Neural cell (in vitro differentiated cells): Measurements from ENCODE around the gene MCFD2. TPM values are rescaled to one million over a fixed set of nuclear protein-coding genes. Genes with fewer than 3 reads are reported as not detected.

ENCODE experiments used
- H2AFZ ChIP-seq: fragments of 200-600, 300-800 bp; sonication (generic), shearing (Covaris generic); 2 replicates; pipeline ENCODE4 v1.6.0; 2014; ENCODE audit warnings: low read depth, mild to moderate bottlenecking, antibody characterized with exemption, low read length, moderate library complexity
- H3F3A ChIP-seq: fragments of 200-600 bp; shearing (Covaris generic); 2 replicates; pipeline ENCODE4 v1.6.1; 2016; ENCODE audit warnings: mild to moderate bottlenecking, moderate library complexity, mixed read lengths, antibody characterized with exemption, low read length; ENCODE audit not compliant: insufficient read depth, poor library complexity, severe bottlenecking
- H3K27ac ChIP-seq: fragments of 200-600, 300-800 bp; sonication (generic), shearing (Covaris generic); 2 replicates; pipeline ENCODE4 v1.5.1; 2014; ENCODE audit warnings: mild to moderate bottlenecking, low read length, moderate library complexity
- H3K27me3 ChIP-seq: fragments of 300-800, 200-600 bp; sonication (generic), shearing (Covaris generic); 2 replicates; pipeline ENCODE4 v1.6.0; 2014; ENCODE audit warnings: mild to moderate bottlenecking, low read depth, low read length, moderate library complexity; ENCODE audit not compliant: insufficient read depth
- H3K36me3 ChIP-seq: fragments of 300-800, 200-600 bp; sonication (generic), shearing (Covaris generic); 2 replicates; pipeline ENCODE4 v1.5.1; 2014; ENCODE audit warnings: mild to moderate bottlenecking, antibody characterized with exemption, low read length, moderate library complexity; ENCODE audit not compliant: insufficient read depth
- H3K4me2 ChIP-seq: fragments of 300-800, 200-600 bp; sonication (generic), shearing (Covaris generic); 2 replicates; pipeline ENCODE4 v1.6.0; 2014; ENCODE audit warnings: mild to moderate bottlenecking, low read length
- H3K4me3 ChIP-seq: fragments of 300-800, 200-600 bp; sonication (generic), shearing (Covaris generic); 2 replicates; pipeline ENCODE4 v1.5.1; 2014; ENCODE audit warnings: mild to moderate bottlenecking, low read length, moderate library complexity
- H3K79me2 ChIP-seq: fragments of 200-600 bp; shearing (Covaris generic); replicated peaks from 2 replicates; pipeline ENCODE4 v1.6.0; 2014; ENCODE audit warnings: mild to moderate bottlenecking, low read length, moderate library complexity; ENCODE audit not compliant: insufficient read depth
- H3K9ac ChIP-seq: fragments of 300-800, 200-600 bp; sonication (generic), shearing (Covaris generic); 2 replicates; pipeline ENCODE4 v1.6.1; 2016; ENCODE audit warnings: mild to moderate bottlenecking, low read length, mixed read lengths
- H3K9me2 ChIP-seq: fragments of 200-600 bp; shearing (Covaris generic); 2 replicates; pipeline ENCODE4 v1.6.1; 2016; ENCODE audit warnings: mild to moderate bottlenecking, low read length, mixed read lengths; ENCODE audit not compliant: insufficient read depth
- H3K9me3 ChIP-seq: fragments of 200-600, 300-800 bp; sonication (generic), shearing (Covaris generic); 2 replicates; pipeline ENCODE4 v1.6.1; 2016; ENCODE audit warnings: mild to moderate bottlenecking, mixed run types, low read length, moderate library complexity, mixed read lengths
- H4K20me1 ChIP-seq: fragments of 200-600 bp; shearing (Covaris generic); 2 replicates; pipeline ENCODE4 v1.6.1; 2016; ENCODE audit warnings: mild to moderate bottlenecking, mixed run types; ENCODE audit not compliant: insufficient read depth
- EP300 ChIP-seq: fragments of 450-650 bp; conservative IDR thresholded peaks from 2 replicates; pipeline ENCODE4 v1.6.1; 2014; ENCODE audit warnings: antibody characterized with exemption, mild to moderate bottlenecking, moderate library complexity; ENCODE audit not compliant: poor library complexity, severe bottlenecking
- EZH2 ChIP-seq: fragments of 200-600, 300-800 bp; shearing (Covaris generic), sonication (generic); IDR thresholded peaks from 2 replicates; pipeline ENCODE4 v1.6.1; 2014; ENCODE audit warnings: antibody characterized with exemption, low read length, borderline replicate concordance, mild to moderate bottlenecking; ENCODE audit not compliant: insufficient read depth, poor library complexity, severe bottlenecking
- MXI1 ChIP-seq: fragments of 450-650 bp; conservative IDR thresholded peaks from 2 replicates; pipeline ENCODE4 v1.6.1; 2014; ENCODE audit warnings: antibody characterized with exemption, mild to moderate bottlenecking; ENCODE audit not compliant: poor library complexity, severe bottlenecking
- POLR2AphosphoS5 ChIP-seq: IDR thresholded peaks from 2 replicates; pipeline ENCODE4 v1.6.1; 2012
- RAD21 ChIP-seq: fragments of 450-650 bp; conservative IDR thresholded peaks from 2 replicates; pipeline ENCODE4 v1.6.1; 2014; ENCODE audit warnings: antibody characterized with exemption, mild to moderate bottlenecking, moderate library complexity
- SMC3 ChIP-seq: fragments of 450-650 bp; conservative IDR thresholded peaks from 2 replicates; pipeline ENCODE4 v1.6.1; 2014; ENCODE audit warnings: antibody characterized with exemption, mild to moderate bottlenecking, moderate library complexity; ENCODE audit not compliant: poor library complexity
- TAF1 ChIP-seq: IDR thresholded peaks from 2 replicates; pipeline ENCODE4 v1.6.1; 2012; ENCODE audit warnings: low read depth
- polyA plus RNA-seq: library from polyadenylated mRNA; depleted of rRNA; stranded (reverse); fragments of >200 nt; gene quantifications from 2 replicates; pipeline ENCODE4 v1.2.3, GENCODE V29; 2014
- TF ChIP-seq, protein P1 (sequence below): IDR thresholded peaks from 2 replicates; pipeline ENCODE4 v1.6.1; 2012; ENCODE audit warnings: borderline replicate concordance
- TF ChIP-seq, protein P2 (sequence below): fragments of 450-650 bp; IDR thresholded peaks from 2 replicates; pipeline ENCODE4 v1.5.1; 2014; ENCODE audit warnings: antibody characterized with exemption, mild to moderate bottlenecking, moderate library complexity; ENCODE audit not compliant: poor library complexity, severe bottlenecking

Gene MCFD2
- polyA plus RNA-seq, 1 donor from 2014 or later: 78.8 TPM

DNA sequence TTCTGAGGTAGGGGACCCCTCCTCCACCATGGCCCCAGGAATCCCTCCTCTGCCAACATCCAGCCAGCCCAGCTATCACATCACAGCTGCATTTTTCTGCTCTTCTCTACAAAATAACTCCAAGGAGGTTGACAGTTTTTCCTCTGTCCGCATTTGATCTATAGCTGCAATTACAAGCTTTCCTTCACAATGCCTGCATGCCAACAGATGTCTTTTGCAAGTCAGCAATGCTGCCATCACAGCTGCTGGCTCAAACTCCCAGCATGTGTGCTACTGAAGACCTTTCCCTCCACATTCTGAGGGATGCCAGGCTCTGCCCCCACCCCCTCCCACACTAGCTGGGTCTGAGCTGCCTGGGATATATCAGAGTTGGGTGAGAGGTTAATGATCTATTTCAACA, 51.7 kb downstream of the MCFD2 start:
- no peak overlapping the region for H3K27ac ChIP-seq
- H3K4me2 ChIP-seq: no peak overlapping the region
- H3K4me3 ChIP-seq: no peak overlapping the region
- no peaks in the 10 kb centered on the region for H3K9me2 ChIP-seq
- H3K79me2 ChIP-seq: no peaks in the 10 kb centered on the region
- H3K9me3 ChIP-seq: no peaks in the 10 kb centered on the region
- no peak overlapping the region for H3K9ac ChIP-seq
- no peak overlapping the region for H2AFZ ChIP-seq
- H3K36me3 ChIP-seq: no peaks in the 10 kb centered on the region
- no peaks in the 10 kb centered on the region for H3F3A ChIP-seq
- H3K27me3 ChIP-seq: no peaks in the 10 kb centered on the region
- TF ChIP-seq MXI1: no peak
- TF ChIP-seq EZH2: no peak
- TF ChIP-seq EP300: peak; percentile 64
- no peaks in the 10 kb centered on the region for H4K20me1 ChIP-seq

DNA sequence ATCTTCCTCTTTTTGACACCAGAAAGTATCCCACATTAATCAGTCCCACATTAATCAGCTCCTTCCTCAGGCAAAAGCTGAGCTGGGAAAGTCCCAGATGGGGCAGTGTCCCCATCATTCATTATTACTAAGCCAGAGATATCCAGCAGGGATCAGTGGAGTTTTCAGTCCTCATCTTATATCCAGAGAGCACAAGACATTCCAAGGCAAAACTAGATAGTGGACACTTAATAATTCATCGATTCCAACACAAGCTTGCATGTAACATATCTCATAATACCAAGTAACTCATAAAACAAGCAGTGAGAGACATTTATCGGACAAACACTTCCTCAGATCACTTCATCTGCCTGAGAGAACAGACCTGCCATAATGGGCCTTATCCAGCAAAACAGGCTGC, 53.1 kb downstream of the MCFD2 start:
- H2AFZ ChIP-seq: no peak overlapping the region

More for the DNA sequence above, 53.1 kb downstream of the MCFD2 start:
- Histone ChIP-seq H3K9me3 (no peaks in the 10 kb centered on the region), H3K9ac (no peak overlapping the region), H3K9me2 (no peaks in the 10 kb centered on the region), H3K79me2 (no peaks in the 10 kb centered on the region), H3K4me3 (no peak overlapping the region), H3K27ac (no peak overlapping the region), H3K36me3 (no peaks in the 10 kb centered on the region), H4K20me1 (no peaks in the 10 kb centered on the region), H3F3A (no peaks in the 10 kb centered on the region), H3K4me2 (no peak overlapping the region), H3K27me3 (no peaks in the 10 kb centered on the region)
- TF ChIP-seq RAD21: no peak
- TF ChIP-seq SMC3: no peak
- no peak for TF ChIP-seq EP300
- TF ChIP-seq, protein P1, sequence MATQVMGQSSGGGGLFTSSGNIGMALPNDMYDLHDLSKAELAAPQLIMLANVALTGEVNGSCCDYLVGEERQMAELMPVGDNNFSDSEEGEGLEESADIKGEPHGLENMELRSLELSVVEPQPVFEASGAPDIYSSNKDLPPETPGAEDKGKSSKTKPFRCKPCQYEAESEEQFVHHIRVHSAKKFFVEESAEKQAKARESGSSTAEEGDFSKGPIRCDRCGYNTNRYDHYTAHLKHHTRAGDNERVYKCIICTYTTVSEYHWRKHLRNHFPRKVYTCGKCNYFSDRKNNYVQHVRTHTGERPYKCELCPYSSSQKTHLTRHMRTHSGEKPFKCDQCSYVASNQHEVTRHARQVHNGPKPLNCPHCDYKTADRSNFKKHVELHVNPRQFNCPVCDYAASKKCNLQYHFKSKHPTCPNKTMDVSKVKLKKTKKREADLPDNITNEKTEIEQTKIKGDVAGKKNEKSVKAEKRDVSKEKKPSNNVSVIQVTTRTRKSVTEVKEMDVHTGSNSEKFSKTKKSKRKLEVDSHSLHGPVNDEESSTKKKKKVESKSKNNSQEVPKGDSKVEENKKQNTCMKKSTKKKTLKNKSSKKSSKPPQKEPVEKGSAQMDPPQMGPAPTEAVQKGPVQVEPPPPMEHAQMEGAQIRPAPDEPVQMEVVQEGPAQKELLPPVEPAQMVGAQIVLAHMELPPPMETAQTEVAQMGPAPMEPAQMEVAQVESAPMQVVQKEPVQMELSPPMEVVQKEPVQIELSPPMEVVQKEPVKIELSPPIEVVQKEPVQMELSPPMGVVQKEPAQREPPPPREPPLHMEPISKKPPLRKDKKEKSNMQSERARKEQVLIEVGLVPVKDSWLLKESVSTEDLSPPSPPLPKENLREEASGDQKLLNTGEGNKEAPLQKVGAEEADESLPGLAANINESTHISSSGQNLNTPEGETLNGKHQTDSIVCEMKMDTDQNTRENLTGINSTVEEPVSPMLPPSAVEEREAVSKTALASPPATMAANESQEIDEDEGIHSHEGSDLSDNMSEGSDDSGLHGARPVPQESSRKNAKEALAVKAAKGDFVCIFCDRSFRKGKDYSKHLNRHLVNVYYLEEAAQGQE: no peak
- TF ChIP-seq, protein P2, sequence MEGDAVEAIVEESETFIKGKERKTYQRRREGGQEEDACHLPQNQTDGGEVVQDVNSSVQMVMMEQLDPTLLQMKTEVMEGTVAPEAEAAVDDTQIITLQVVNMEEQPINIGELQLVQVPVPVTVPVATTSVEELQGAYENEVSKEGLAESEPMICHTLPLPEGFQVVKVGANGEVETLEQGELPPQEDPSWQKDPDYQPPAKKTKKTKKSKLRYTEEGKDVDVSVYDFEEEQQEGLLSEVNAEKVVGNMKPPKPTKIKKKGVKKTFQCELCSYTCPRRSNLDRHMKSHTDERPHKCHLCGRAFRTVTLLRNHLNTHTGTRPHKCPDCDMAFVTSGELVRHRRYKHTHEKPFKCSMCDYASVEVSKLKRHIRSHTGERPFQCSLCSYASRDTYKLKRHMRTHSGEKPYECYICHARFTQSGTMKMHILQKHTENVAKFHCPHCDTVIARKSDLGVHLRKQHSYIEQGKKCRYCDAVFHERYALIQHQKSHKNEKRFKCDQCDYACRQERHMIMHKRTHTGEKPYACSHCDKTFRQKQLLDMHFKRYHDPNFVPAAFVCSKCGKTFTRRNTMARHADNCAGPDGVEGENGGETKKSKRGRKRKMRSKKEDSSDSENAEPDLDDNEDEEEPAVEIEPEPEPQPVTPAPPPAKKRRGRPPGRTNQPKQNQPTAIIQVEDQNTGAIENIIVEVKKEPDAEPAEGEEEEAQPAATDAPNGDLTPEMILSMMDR: no peak
- TF ChIP-seq TAF1: no peak
- TF ChIP-seq MXI1: no peak
- TF ChIP-seq EZH2: no peak
- TF ChIP-seq POLR2AphosphoS5: no peak
